Stimulated activated CD4-positive, alpha-beta T cell treated with anti-CD3 and anti-CD28 coated beads, Interleukin-2, amount 100 ng/mL, for 4 hours (primary cell): Measurements from ENCODE around the gene RNU1-3.
A peak's percentile ranks its signal among the peaks of the same experiment; 100 is the strongest.
"Not testable (repeated sequence)": the region's sequence is repeated elsewhere in the genome, so short reads cannot be mapped to it uniquely, and the experiment has no call there.

Source experiments
- DNase-seq: peaks from one replicate; pipeline ENCODE4 v3.0.0-alpha.2; 2020; ENCODE audit warnings: low read depth

The RNU1-3 gene

GRCh38 chr1:16693449-16694307 is 26.9 kb upstream of the RNU1-3 start:
- DNase-seq = not testable (repeated sequence)

- not testable (repeated sequence) for DNase-seq
These were observed 26.1 kb upstream of the RNU1-3 start for GRCh38 chr1:16692717-16693448.

- DNase-seq = not testable (repeated sequence)
These were observed 25.5 kb upstream of the RNU1-3 start for GRCh38 chr1:16692283-16692682.

- DNase-seq = not testable (repeated sequence)
These were observed 24.4 kb upstream of the RNU1-3 start for GRCh38 chr1:16690971-16691682.

- DNase-seq = not testable (repeated sequence)
These were observed 20.5 kb upstream of the RNU1-3 start for GRCh38 chr1:16687132-16687800.

- not testable (repeated sequence) for DNase-seq
These were observed 19.0 kb upstream of the RNU1-3 start for GRCh38 chr1:16685445-16686371.

GRCh38 chr1:16684738-16685337 is 18.1 kb upstream of the RNU1-3 start:
- not testable (repeated sequence) for DNase-seq

- not testable (repeated sequence) for DNase-seq
These were observed 17.4 kb upstream of the RNU1-3 start for GRCh38 chr1:16684152-16684551.

GRCh38 chr1:16682803-16683202 is 16.1 kb upstream of the RNU1-3 start:
- not testable (repeated sequence) for DNase-seq

- not testable (repeated sequence) for DNase-seq
These were observed 13.6 kb upstream of the RNU1-3 start for GRCh38 chr1:16680366-16680765.

GRCh38 chr1:16677552-16678431 is 11.0 kb upstream of the RNU1-3 start:
- DNase-seq = peak; percentile 24

GRCh38 chr1:16676661-16677523 is 10.1 kb upstream of the RNU1-3 start:
- DNase-seq = not testable (repeated sequence)

GRCh38 chr1:16675118-16675510 is 8.4 kb upstream of the RNU1-3 start:
- DNase-seq = not testable (repeated sequence)

GRCh38 chr1:16673976-16674375 is 7.2 kb upstream of the RNU1-3 start:
- not testable (repeated sequence) for DNase-seq

GRCh38 chr1:16665836-16666235 is 912 bp downstream of the RNU1-3 start:
- not testable (repeated sequence) for DNase-seq

- not testable (repeated sequence) for DNase-seq
These were observed 8.5 kb downstream of the RNU1-3 start for GRCh38 chr1:16658234-16658633.

- DNase-seq = not testable (repeated sequence)
These were observed 9.6 kb downstream of the RNU1-3 start for GRCh38 chr1:16656981-16657683.

GRCh38 chr1:16656574-16656973 is 10.2 kb downstream of the RNU1-3 start:
- DNase-seq = not testable (repeated sequence)
